Chondrocyte (in vitro differentiated cells): ENCODE measurements around the gene TGFB3. TPM values are rescaled to one million over a fixed set of nuclear protein-coding genes. Genes with fewer than 3 reads are reported as not detected.
"Not testable (repeated sequence)": the region's sequence is repeated elsewhere in the genome, so short reads cannot be mapped to it uniquely, and the experiment has no call there.

Experiments used
- DNase-seq: peaks from one replicate; pipeline ENCODE4 v3.0.0; 2021; ENCODE audit warnings: mixed read lengths, low spot score
- H3K27ac Mint-ChIP-seq: one replicate; pipeline ENCODE4 v1.8.0; 2021; ENCODE audit warnings: mild to moderate bottlenecking, moderate library complexity, mixed read lengths; ENCODE audit not compliant: unreplicated experiment
- H3K27me3 Mint-ChIP-seq: 2 replicates; pipeline ENCODE4 v1.8.0; 2021; ENCODE audit warnings: low read depth, mixed read lengths
- H3K36me3 Mint-ChIP-seq: 2 replicates; pipeline ENCODE4 v1.8.0; 2021; ENCODE audit warnings: low read depth, mixed read lengths
- H3K4me1 Mint-ChIP-seq: 2 replicates; pipeline ENCODE4 v1.8.0; 2021; ENCODE audit warnings: low read depth, mild to moderate bottlenecking, mixed read lengths
- H3K4me3 Mint-ChIP-seq: one replicate; pipeline ENCODE4 v1.8.0; 2021; ENCODE audit warnings: mild to moderate bottlenecking, moderate library complexity, mixed read lengths; ENCODE audit not compliant: unreplicated experiment
- H3K9me3 Mint-ChIP-seq: 2 replicates; pipeline ENCODE4 v1.8.0; 2021; ENCODE audit warnings: low read depth, mixed read lengths
- CTCF ChIP-seq: fragments of 200-600 bp; sonication (generic); IDR thresholded peaks from 2 replicates; pipeline ENCODE4 v1.5.0; 2021; ENCODE audit warnings: antibody characterized with exemption, mild to moderate bottlenecking, moderate library complexity
- total RNA-seq: library from RNA; stranded (reverse); gene quantifications from 3 replicates; pipeline ENCODE4 v1.2.1, GENCODE V29; 2021

Gene TGFB3
- total RNA-seq, 1 donor from 2014 or later = 200 TPM

- H3K27ac Mint-ChIP-seq = no peak overlapping the region
- H3K9me3 Mint-ChIP-seq = peaks cover 24% of the 10 kb centered on the region
- H3K4me3 Mint-ChIP-seq = no peak overlapping the region
- TF ChIP-seq CTCF = no peak
- H3K27me3 Mint-ChIP-seq = no peaks in the 10 kb centered on the region
- H3K36me3 Mint-ChIP-seq = peaks cover 45% of the 10 kb centered on the region
- DNase-seq = no peak
- peaks cover 38% of the 10 kb centered on the region for H3K4me1 Mint-ChIP-seq
Measured at GRCh38 chr14:76015668-76016067, 33.9 kb upstream of the TGFB3 start.

GRCh38 chr14:76015191-76015590 is 33.4 kb upstream of the TGFB3 start:
- no peak for TF ChIP-seq CTCF
- H3K27ac Mint-ChIP-seq = no peak overlapping the region
- no peak overlapping the region for H3K4me3 Mint-ChIP-seq
- H3K27me3 Mint-ChIP-seq = no peaks in the 10 kb centered on the region
- peaks cover 38% of the 10 kb centered on the region for H3K4me1 Mint-ChIP-seq
- DNase-seq = no peak
- peaks cover 19% of the 10 kb centered on the region for H3K9me3 Mint-ChIP-seq
- peaks cover 44% of the 10 kb centered on the region for H3K36me3 Mint-ChIP-seq

- Mint-ChIP-seq H3K36me3 (peaks cover 24% of the 10 kb centered on the region), H3K27me3 (no peaks in the 10 kb centered on the region), H3K4me3 (peak overlapping the region; percentile 29), H3K9me3 (no peaks in the 10 kb centered on the region), H3K27ac (peak overlapping the region; percentile 89), H3K4me1 (peaks cover 41% of the 10 kb centered on the region)
- peak; percentile 39 for TF ChIP-seq CTCF
- DNase-seq = no peak
Measured at GRCh38 chr14:76012354-76012753, 30.6 kb upstream of the TGFB3 start.

GRCh38 chr14:76011930-76012329 is 30.1 kb upstream of the TGFB3 start:
- no peak for DNase-seq
- H3K9me3 Mint-ChIP-seq = no peaks in the 10 kb centered on the region
- no peaks in the 10 kb centered on the region for H3K27me3 Mint-ChIP-seq
- H3K4me3 Mint-ChIP-seq = peak overlapping the region; percentile 29
- TF ChIP-seq CTCF = no peak
- H3K4me1 Mint-ChIP-seq = peaks cover 42% of the 10 kb centered on the region
- peaks cover 27% of the 10 kb centered on the region for H3K36me3 Mint-ChIP-seq
- peak overlapping the region; percentile 89 for H3K27ac Mint-ChIP-seq

- DNase-seq, H3K27me3 Mint-ChIP-seq, H3K9me3 Mint-ChIP-seq, H3K4me3 Mint-ChIP-seq: not testable (repeated sequence)
- Mint-ChIP-seq H3K36me3 (peaks cover 35% of the 10 kb centered on the region), H3K27ac (peak overlapping the region; percentile 4), H3K4me1 (peaks cover 33% of the 10 kb centered on the region)
Measured at GRCh38 chr14:76009627-76010026, 27.8 kb upstream of the TGFB3 start.

GRCh38 chr14:76007852-76008251 is 26.1 kb upstream of the TGFB3 start:
- peaks cover 38% of the 10 kb centered on the region for H3K36me3 Mint-ChIP-seq
- no peak for TF ChIP-seq CTCF
- no peak overlapping the region for H3K4me3 Mint-ChIP-seq
- H3K9me3 Mint-ChIP-seq = peaks cover 16% of the 10 kb centered on the region
- no peaks in the 10 kb centered on the region for H3K27me3 Mint-ChIP-seq
- H3K27ac Mint-ChIP-seq = no peak overlapping the region
- peaks cover 22% of the 10 kb centered on the region for H3K4me1 Mint-ChIP-seq
- DNase-seq = no peak
